Stomach (tissue), 4 donors: ENCODE data around the gene STON2.

Source experiments
- CTCF ChIP-seq, 7 experiments: fragments of 450-650 bp in 4 of 7; fragments of 200-600 bp in 3 of 7; sonication (generic) in 3 of 7; IDR thresholded peaks; one replicate each; pipeline ENCODE4 v1.5.1; 2016 to 2019; ENCODE audit warnings: antibody characterized with exemption in 7 of 7, control low read depth in 2 of 7, mild to moderate bottlenecking in 1 of 7
- EP300 ChIP-seq: sonication (generic); formaldehyde crosslinking; IDR thresholded peaks from one replicate; pipeline ENCODE4 v1.6.1; 2017; ENCODE audit warnings: antibody characterized with exemption
- POLR2A ChIP-seq, 4 donors: fragments of 450-650 bp; IDR thresholded peaks; one replicate each; pipeline ENCODE4 v1.6.1; 2016; ENCODE audit warnings: antibody characterized with exemption in 4 of 4, control low read depth in 2 of 4, mild to moderate bottlenecking in 1 of 4, moderate library complexity in 1 of 4
- POLR2AphosphoS5 ChIP-seq, 3 donors: sonication (generic); formaldehyde crosslinking; IDR thresholded peaks; one replicate each; pipeline ENCODE4 v1.6.1; 2016; ENCODE audit warnings: antibody characterized with exemption in 3 of 3

- TF ChIP-seq CTCF (IDR thresholded peaks at IDR 0.05) (no peak), POLR2A (IDR thresholded peaks at IDR 0.05) (no peak), EP300 (no peak), POLR2AphosphoS5 (IDR thresholded peaks at IDR 0.05) (no peak)
These were observed 35.5 kb upstream of the STON2 start for GRCh38 chr14:81435391-81436295.
